Prostate gland (tissue), 2 donors: ENCODE measurements around the gene MACIR.

ENCODE experiments used
- CTCF ChIP-seq, 4 experiments: fragments of 200-600 bp in 2 of 4; fragments of 450-650 bp in 2 of 4; sonication (generic) in 2 of 4; IDR thresholded peaks; 1 replicate in 3 of 4; 2 replicates in 1 of 4; pipeline ENCODE4 v1.5.1; 2016 to 2019; ENCODE audit warnings: antibody characterized with exemption in 4 of 4, mild to moderate bottlenecking in 2 of 4, moderate library complexity in 2 of 4
- POLR2A ChIP-seq: fragments of 450-650 bp; IDR thresholded peaks from one replicate; pipeline ENCODE4 v1.6.1; 2016; ENCODE audit warnings: antibody characterized with exemption, mild to moderate bottlenecking
- POLR2AphosphoS5 ChIP-seq: sonication (generic); formaldehyde crosslinking; IDR thresholded peaks from one replicate; pipeline ENCODE4 v1.6.1; 2017; ENCODE audit warnings: antibody characterized with exemption

- no peak for TF ChIP-seq CTCF (IDR thresholded peaks at IDR 0.05)
- TF ChIP-seq POLR2A = no peak
- TF ChIP-seq POLR2AphosphoS5 = no peak
Observed at GRCh38 chr5:103270581-103270980, 12.0 kb downstream of the MACIR start.
